Left ventricle myocardium inferior (tissue), 1 donor: Measurements from ENCODE around the gene SEC61A2. TPM values are rescaled to one million over a fixed set of nuclear protein-coding genes. Genes with fewer than 3 reads are reported as not detected.

ENCODE experiments used
- DNase-seq: peaks from one replicate; pipeline ENCODE4 v3.0.0-alpha.2; 2020
- H3K27ac ChIP-seq: fragments of 200-600 bp; replicated peaks from 2 replicates; pipeline ENCODE4 v1.8.0; 2021
- H3K27me3 ChIP-seq: fragments of 200-600 bp; 2 replicates; pipeline ENCODE4 v1.8.0; 2021; ENCODE audit warnings: low read depth
- H3K36me3 ChIP-seq: fragments of 200-600 bp; 2 replicates; pipeline ENCODE4 v1.8.0; 2021
- H3K4me1 ChIP-seq: fragments of 200-600 bp; 2 replicates; pipeline ENCODE4 v1.8.0; 2021
- H3K4me3 ChIP-seq: fragments of 200-600 bp; 2 replicates; pipeline ENCODE4 v1.8.0; 2021; ENCODE audit warnings: mild to moderate bottlenecking, moderate library complexity
- H3K9me3 ChIP-seq: fragments of 200-600 bp; replicated peaks from 2 replicates; pipeline ENCODE4 v1.8.0; 2021
- CTCF ChIP-seq: fragments of 200-600 bp; IDR thresholded peaks from 2 replicates; pipeline ENCODE4 v1.8.0; 2021; ENCODE audit warnings: antibody characterized with exemption, mild to moderate bottlenecking, borderline replicate concordance
- intact Hi-C: fragments of 100-400 bp; cut with micrococcal nuclease; formaldehyde crosslinking; loops from one replicate; pipeline ENCODE4 v1.11.0; 2022
- total RNA-seq: library from RNA; stranded (reverse); fragmentation: NEBNext Ultra II Directional; extraction: Animal tissue kit (Norgen Biotek cat#: 25700); gene quantifications from one replicate; pipeline ENCODE4 v1.2.1, GENCODE V29; 2021
- donor health status: DM: no; HTN: yes; CAD: no; lungs with severe emphysema.

The SEC61A2 gene
- total RNA-seq, 1 donor from 2014 or later: 11.9 TPM

GRCh38 chr10:12113627-12114026 is 15.8 kb upstream of the SEC61A2 start:
- intact Hi-C loops: no loop called here
- Histone ChIP-seq H3K27me3 (no peaks in the 10 kb centered on the region), H3K9me3 (no peaks in the 10 kb centered on the region), H3K4me1 (no peaks in the 10 kb centered on the region), H3K36me3 (peaks cover 67% of the 10 kb centered on the region), H3K27ac (no peak overlapping the region), H3K4me3 (no peak overlapping the region)
- no peak for DNase-seq
- TF ChIP-seq CTCF: no peak

GRCh38 chr10:12121673-12122072 is 7.8 kb upstream of the SEC61A2 start:
- no peak for DNase-seq
- Histone ChIP-seq H3K27ac (no peak overlapping the region), H3K27me3 (no peaks in the 10 kb centered on the region), H3K9me3 (no peaks in the 10 kb centered on the region), H3K4me1 (no peaks in the 10 kb centered on the region), H3K36me3 (peaks cover 42% of the 10 kb centered on the region), H3K4me3 (no peak overlapping the region)
- intact Hi-C loops: no loop called here
- TF ChIP-seq CTCF: no peak

GRCh38 chr10:12130237-12130872 is 878 bp downstream of the SEC61A2 start:
- H3K27ac ChIP-seq: peak overlapping the region; percentile 95
- TF ChIP-seq CTCF: peak; percentile 46
- DNase-seq: no peak
- peak overlapping the region; percentile 95 for H3K4me3 ChIP-seq
- intact Hi-C loops: no loop called here
- no peaks in the 10 kb centered on the region for H3K9me3 ChIP-seq
- no peaks in the 10 kb centered on the region for H3K27me3 ChIP-seq
- H3K4me1 ChIP-seq: peaks cover 15% of the 10 kb centered on the region
- H3K36me3 ChIP-seq: peaks cover 7% of the 10 kb centered on the region

- intact Hi-C loops: no loop called here
- H3K36me3 ChIP-seq: peaks cover 46% of the 10 kb centered on the region
- H3K4me1 ChIP-seq: peaks cover 3% of the 10 kb centered on the region
- no peak overlapping the region for H3K27ac ChIP-seq
- TF ChIP-seq CTCF: no peak
- DNase-seq: no peak
- no peaks in the 10 kb centered on the region for H3K9me3 ChIP-seq
- H3K4me3 ChIP-seq: no peak overlapping the region
- H3K27me3 ChIP-seq: no peaks in the 10 kb centered on the region
Measured at GRCh38 chr10:12135631-12136030, 6.2 kb downstream of the SEC61A2 start.

GRCh38 chr10:12140038-12140437 is 10.6 kb downstream of the SEC61A2 start:
- Histone ChIP-seq H3K36me3 (peaks cover 76% of the 10 kb centered on the region), H3K27ac (no peak overlapping the region), H3K4me1 (no peaks in the 10 kb centered on the region)

More at GRCh38 chr10:12140038-12140437, 10.6 kb downstream of the SEC61A2 start:
- H3K9me3 ChIP-seq: no peaks in the 10 kb centered on the region
- no peak overlapping the region for H3K4me3 ChIP-seq
- H3K27me3 ChIP-seq: no peaks in the 10 kb centered on the region
- TF ChIP-seq CTCF: no peak
- no peak for DNase-seq
- intact Hi-C loops: no loop called here
